GM19397 (cell line): Measurements from ENCODE around the gene KYAT1.

ENCODE experiments used
- ATAC-seq: cut with Tn5 transposase; IDR thresholded peaks from one replicate; pipeline ENCODE4 v1.9.1; 2021; ENCODE audit warnings: mild to moderate bottlenecking, moderate library complexity; ENCODE audit not compliant: unreplicated experiment

Gene KYAT1

DNA sequence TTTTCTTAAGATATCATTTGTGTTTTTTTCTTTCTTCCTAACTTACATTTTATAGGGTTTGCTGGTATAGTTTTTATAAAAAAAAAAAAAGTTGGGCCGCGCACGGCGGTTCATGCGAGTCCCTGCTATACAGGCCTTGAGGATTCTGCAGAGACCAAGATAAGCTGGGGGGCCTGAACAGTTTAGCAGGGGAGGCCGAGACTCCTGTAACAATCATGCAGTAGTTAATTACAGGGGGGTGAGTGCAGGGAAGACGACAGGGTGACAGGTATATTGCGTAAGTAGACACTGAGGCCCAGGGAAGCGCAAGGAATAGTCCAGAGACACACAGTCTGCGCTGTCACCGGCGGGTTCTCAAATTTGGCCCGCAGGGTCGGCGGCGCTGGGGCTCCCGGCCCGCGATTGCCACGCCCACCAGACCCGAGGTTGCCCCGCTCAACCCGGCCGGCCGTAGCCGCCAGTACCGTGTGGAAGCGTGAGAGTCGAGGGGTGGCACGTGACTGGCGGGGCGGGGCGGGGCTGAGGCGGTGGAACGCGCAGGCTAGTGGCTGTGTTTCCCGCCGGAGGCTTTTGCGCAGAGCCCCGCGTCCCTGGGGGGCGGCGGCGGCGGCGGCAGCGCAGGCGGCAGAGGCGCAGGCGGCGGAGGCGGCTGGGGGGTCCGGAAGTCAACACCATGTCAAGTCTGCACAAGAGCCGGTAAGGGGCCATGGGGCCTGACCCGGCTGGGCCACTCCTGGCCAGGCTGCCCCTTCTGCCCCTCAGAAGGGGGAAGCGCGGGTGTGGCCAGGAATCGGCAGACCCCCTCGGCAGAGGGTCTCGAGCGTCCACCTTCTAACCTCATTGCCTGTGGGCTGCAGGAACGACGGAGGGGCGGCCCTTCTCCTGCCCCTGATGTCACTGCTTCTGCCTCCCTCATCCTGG, 94.8 kb downstream of the KYAT1 start, which contains the start of gene TBC1D13:
TBC1D13 (plus strand) TSS at position 573 of the 921 bp plus-strand sequence; CDS start at position 674, 101 bp downstream.
- ATAC-seq: peak; percentile 92

DNA sequence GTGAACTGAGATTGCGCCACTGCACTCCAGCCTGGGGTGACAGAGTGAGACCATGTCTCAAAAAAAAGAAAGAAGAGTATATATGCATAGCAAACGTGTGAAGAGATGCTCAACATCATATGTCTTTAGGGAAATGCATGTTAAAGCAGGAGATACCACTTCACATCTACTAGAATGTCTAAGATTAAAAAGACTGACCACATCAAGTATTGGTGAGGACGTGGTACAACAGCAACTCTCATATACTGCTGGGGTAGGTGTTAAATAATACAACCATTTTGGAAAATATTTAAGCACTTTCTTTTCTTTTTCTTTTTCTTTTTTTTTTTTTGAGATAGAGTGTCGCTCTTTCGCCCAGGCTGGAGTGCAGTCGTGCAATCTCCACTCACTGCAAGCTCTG, 96.3 kb downstream of the KYAT1 start:
- no peak for ATAC-seq
